Suprapubic skin (tissue), 3 donors: Measurements from ENCODE around the gene CGNL1.

Experiments used
- CTCF ChIP-seq, 2 donors: fragments of 200-600 bp in 1 of 2; fragments of 450-650 bp in 1 of 2; sonication (generic) in 1 of 2; IDR thresholded peaks; one replicate each; pipeline ENCODE4 v1.5.1; 2016 to 2019; ENCODE audit warnings: antibody characterized with exemption in 2 of 2, mild to moderate bottlenecking in 1 of 2, moderate library complexity in 1 of 2
- POLR2A ChIP-seq, 2 donors: fragments of 450-650 bp; IDR thresholded peaks; one replicate each; pipeline ENCODE4 v1.6.1; 2017; ENCODE audit warnings: antibody characterized with exemption in 2 of 2, mild to moderate bottlenecking in 2 of 2, moderate library complexity in 2 of 2

DNA sequence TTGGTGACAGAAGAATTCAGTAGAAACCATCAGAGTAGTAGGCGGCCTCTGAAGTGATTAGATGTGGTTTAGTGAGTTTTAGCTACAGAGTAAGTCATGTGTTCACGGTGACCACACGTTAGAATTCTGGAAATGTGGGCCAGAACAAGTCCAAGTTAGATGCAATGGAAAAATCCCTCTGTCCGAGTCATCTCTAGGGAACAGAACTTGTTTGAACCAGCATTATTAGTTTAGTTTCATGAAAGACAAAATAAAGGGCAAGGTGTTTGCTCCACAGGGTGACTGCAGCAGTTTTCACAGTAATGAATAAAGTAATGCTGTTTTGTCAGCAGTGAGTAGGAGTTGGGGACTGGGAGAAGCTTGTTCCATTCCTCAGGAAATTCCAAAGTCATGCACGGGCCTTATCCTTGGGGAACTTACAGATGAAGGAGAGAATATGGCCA, 100.2 kb downstream of the CGNL1 start:
- TF ChIP-seq CTCF (IDR thresholded peaks at IDR 0.05): no peak
- no peak for TF ChIP-seq POLR2A (IDR thresholded peaks at IDR 0.05)
